MCF 10A (cell line): Measurements from ENCODE around the gene ANO2. TPM values are rescaled to one million over a fixed set of nuclear protein-coding genes. Genes with fewer than 3 reads are reported as not detected.

Experiments used
- BruUV-seq: library from RNA; stranded (reverse); fragments of 400-500 nt; replicated peaks from 2 replicates; lab custom pipeline; 2021; lab: Mats Ljungman, UMichigan
- CTCF ChIA-PET: fragments of 300-600 bp; sonication (Branson Sonifier 250); formaldehyde crosslinking; extraction: SDS; loops from one replicate; lab custom pipeline; 2021; ENCODE audit warnings: antibody characterized with exemption, inconsistent platforms; lab: Yijun Ruan, JAX
- POLR2A ChIA-PET: fragments of 300-600, 350-650 bp; sonication (Branson Sonifier 250); formaldehyde crosslinking; extraction: SDS; loops from one replicate; lab custom pipeline; 2020; ENCODE audit warnings: antibody characterized with exemption, inconsistent platforms; lab: Yijun Ruan, JAX
- DNase-seq: peaks from one replicate; pipeline ENCODE4 v3.0.0-alpha.2; 2018; ENCODE audit not compliant: unreplicated experiment
- H3K27ac Mint-ChIP-seq: one replicate; pipeline ENCODE4 v1.8.0; 2022; ENCODE audit warnings: mild to moderate bottlenecking, low read depth, mixed read lengths; ENCODE audit not compliant: unreplicated experiment
- H3K27me3 Mint-ChIP-seq: one replicate; pipeline ENCODE4 v1.8.0; 2022; ENCODE audit warnings: mixed read lengths; ENCODE audit not compliant: insufficient read depth, unreplicated experiment
- H3K36me3 Mint-ChIP-seq: one replicate; pipeline ENCODE4 v1.8.0; 2022; ENCODE audit warnings: mild to moderate bottlenecking, moderate library complexity, mixed read lengths; ENCODE audit not compliant: insufficient read depth, unreplicated experiment
- H3K4me1 Mint-ChIP-seq: one replicate; pipeline ENCODE4 v1.8.0; 2022; ENCODE audit warnings: mixed read lengths; ENCODE audit not compliant: insufficient read depth, unreplicated experiment
- H3K4me3 Mint-ChIP-seq: one replicate; pipeline ENCODE4 v1.8.0; 2022; ENCODE audit warnings: mild to moderate bottlenecking, moderate library complexity, mixed read lengths; ENCODE audit not compliant: unreplicated experiment
- H3K9me3 Mint-ChIP-seq: one replicate; pipeline ENCODE4 v1.8.0; 2022; ENCODE audit warnings: mixed read lengths; ENCODE audit not compliant: unreplicated experiment
- intact Hi-C: fragments of 100-400 bp; cut with micrococcal nuclease; formaldehyde crosslinking; loops from 2 replicates; pipeline ENCODE4 v1.14.1; 2022
- total RNA-seq: library from RNA; stranded (reverse); gene quantifications from 2 replicates; pipeline ENCODE4 v1.2.3, GENCODE V29; 2022
- TF ChIP-seq, protein P1 (sequence below): fragments of 200-600 bp; IDR thresholded peaks from one replicate; pipeline ENCODE4 v1.8.0; 2022; ENCODE audit warnings: antibody characterized with exemption, mild to moderate bottlenecking; ENCODE audit not compliant: unreplicated experiment

Gene ANO2
- total RNA-seq, 1 experiment from 2014 or later: not detected

- ChIA-PET POLR2A (no interaction called here), CTCF (interaction anchor here (0.6 to 2.1 kb wide), 6 partner anchors 8 to 303 kb away, joined by 3 to 11 read pairs (median 5); no protein-coding TSS in a partner anchor)
- BruUV-seq: no TSS peak
- Mint-ChIP-seq H3K27ac (no peak overlapping the region), H3K4me3 (no peak overlapping the region), H3K27me3 (peaks cover 22% of the 10 kb centered on the region), H3K9me3 (no peaks in the 10 kb centered on the region), H3K4me1 (no peaks in the 10 kb centered on the region), H3K36me3 (no peaks in the 10 kb centered on the region)
- TF ChIP-seq, protein P1, sequence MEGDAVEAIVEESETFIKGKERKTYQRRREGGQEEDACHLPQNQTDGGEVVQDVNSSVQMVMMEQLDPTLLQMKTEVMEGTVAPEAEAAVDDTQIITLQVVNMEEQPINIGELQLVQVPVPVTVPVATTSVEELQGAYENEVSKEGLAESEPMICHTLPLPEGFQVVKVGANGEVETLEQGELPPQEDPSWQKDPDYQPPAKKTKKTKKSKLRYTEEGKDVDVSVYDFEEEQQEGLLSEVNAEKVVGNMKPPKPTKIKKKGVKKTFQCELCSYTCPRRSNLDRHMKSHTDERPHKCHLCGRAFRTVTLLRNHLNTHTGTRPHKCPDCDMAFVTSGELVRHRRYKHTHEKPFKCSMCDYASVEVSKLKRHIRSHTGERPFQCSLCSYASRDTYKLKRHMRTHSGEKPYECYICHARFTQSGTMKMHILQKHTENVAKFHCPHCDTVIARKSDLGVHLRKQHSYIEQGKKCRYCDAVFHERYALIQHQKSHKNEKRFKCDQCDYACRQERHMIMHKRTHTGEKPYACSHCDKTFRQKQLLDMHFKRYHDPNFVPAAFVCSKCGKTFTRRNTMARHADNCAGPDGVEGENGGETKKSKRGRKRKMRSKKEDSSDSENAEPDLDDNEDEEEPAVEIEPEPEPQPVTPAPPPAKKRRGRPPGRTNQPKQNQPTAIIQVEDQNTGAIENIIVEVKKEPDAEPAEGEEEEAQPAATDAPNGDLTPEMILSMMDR: no peak
- intact Hi-C loops: no loop called here
- DNase-seq: no peak
These were observed 37.0 kb upstream of the ANO2 start for GRCh38 chr12:5982106-5982505.

DNA sequence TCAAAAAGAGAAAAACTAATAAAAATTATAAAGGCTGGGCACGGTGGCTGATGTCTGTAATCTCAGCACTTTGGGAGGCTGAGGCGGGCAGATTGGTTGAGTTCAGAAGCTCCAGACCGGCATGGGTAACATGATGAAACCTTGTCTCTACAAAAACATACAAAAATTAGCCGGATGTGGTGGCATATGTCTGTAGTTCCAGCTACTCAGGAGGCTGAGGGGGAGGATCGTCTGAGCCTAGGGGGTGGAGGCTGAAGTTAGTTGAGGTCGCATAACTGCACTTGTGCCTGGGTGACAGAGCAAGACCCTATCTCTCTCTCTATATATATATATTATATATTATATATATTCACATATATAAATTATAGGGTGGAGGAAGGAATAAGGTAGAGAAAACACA lies 32.5 kb upstream of the ANO2 start:
- no peak overlapping the region for H3K27ac Mint-ChIP-seq
- no peaks in the 10 kb centered on the region for H3K36me3 Mint-ChIP-seq
- ChIA-PET POLR2A (no interaction called here), CTCF (interaction anchor here (0.6 to 2.2 kb wide), 4 partner anchors 11 to 1128 kb away, joined by 3 to 26 read pairs (median 4); no protein-coding TSS in a partner anchor)
- H3K9me3 Mint-ChIP-seq: no peaks in the 10 kb centered on the region
- DNase-seq: no peak
- intact Hi-C loops: no loop called here
- H3K27me3 Mint-ChIP-seq: peaks cover 68% of the 10 kb centered on the region
- no TSS peak for BruUV-seq
- TF ChIP-seq, protein P1: no peak
- no peaks in the 10 kb centered on the region for H3K4me1 Mint-ChIP-seq
- H3K4me3 Mint-ChIP-seq: no peak overlapping the region

- TF ChIP-seq, protein P1: no peak
- BruUV-seq: no TSS peak
- H3K4me3 Mint-ChIP-seq: no peak overlapping the region
- no peak for DNase-seq
- intact Hi-C loops: no loop called here
- POLR2A ChIA-PET: no interaction called here
- H3K27me3 Mint-ChIP-seq: peaks cover 73% of the 10 kb centered on the region
- no peaks in the 10 kb centered on the region for H3K9me3 Mint-ChIP-seq
- H3K27ac Mint-ChIP-seq: no peak overlapping the region
- CTCF ChIA-PET: interaction anchor here (0.6 to 2.2 kb wide), 8 partner anchors 10 to 1376 kb away, joined by 3 to 26 read pairs (median 3); no protein-coding TSS in a partner anchor
- no peaks in the 10 kb centered on the region for H3K36me3 Mint-ChIP-seq
- no peaks in the 10 kb centered on the region for H3K4me1 Mint-ChIP-seq
These were observed 31.7 kb upstream of the ANO2 start for GRCh38 chr12:5976711-5977110.

DNA sequence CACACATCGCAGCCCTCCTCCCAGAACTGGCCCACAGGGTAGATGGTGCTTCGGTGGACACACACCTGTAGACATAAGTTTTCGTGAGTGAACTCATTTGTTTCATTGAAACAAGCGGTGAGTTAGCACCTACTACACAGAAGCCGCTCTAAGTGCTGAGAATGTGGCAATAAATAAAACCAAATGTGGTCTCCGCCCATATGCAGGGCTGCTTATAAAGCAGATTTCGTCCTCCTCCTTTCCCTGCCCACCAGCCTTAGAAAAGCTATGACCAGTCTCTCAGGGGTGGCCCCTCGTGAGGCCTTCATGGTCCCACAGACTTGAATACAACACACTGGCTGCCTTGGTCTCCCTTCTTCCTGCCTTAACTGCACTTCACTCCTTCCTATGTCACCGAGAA lies 31.1 kb upstream of the ANO2 start:
- Mint-ChIP-seq H3K27ac (no peak overlapping the region), H3K36me3 (no peaks in the 10 kb centered on the region), H3K4me3 (no peak overlapping the region), H3K4me1 (no peaks in the 10 kb centered on the region), H3K9me3 (no peaks in the 10 kb centered on the region), H3K27me3 (peaks cover 72% of the 10 kb centered on the region)
- no TSS peak for BruUV-seq
- POLR2A ChIA-PET: no interaction called here
- intact Hi-C loops: no loop called here
- DNase-seq: no peak
- CTCF ChIA-PET: interaction anchor here (0.6 to 2.2 kb wide), 6 partner anchors 9 to 1375 kb away, joined by 3 to 26 read pairs (median 4); no protein-coding TSS in a partner anchor
- TF ChIP-seq, protein P1: no peak
